MCF 10A (cell line): ENCODE results near the gene TIGD2. TPM values are rescaled to one million over a fixed set of nuclear protein-coding genes. Genes with fewer than 3 reads are reported as not detected.

Experiments used
- BruUV-seq: library from RNA; stranded (reverse); fragments of 400-500 nt; replicated peaks from 2 replicates; lab custom pipeline; 2021; lab: Mats Ljungman, UMichigan
- CTCF ChIA-PET: fragments of 300-600 bp; sonication (Branson Sonifier 250); formaldehyde crosslinking; extraction: SDS; loops from one replicate; lab custom pipeline; 2021; ENCODE audit warnings: antibody characterized with exemption, inconsistent platforms; lab: Yijun Ruan, JAX
- POLR2A ChIA-PET: fragments of 300-600, 350-650 bp; sonication (Branson Sonifier 250); formaldehyde crosslinking; extraction: SDS; loops from one replicate; lab custom pipeline; 2020; ENCODE audit warnings: antibody characterized with exemption, inconsistent platforms; lab: Yijun Ruan, JAX
- DNase-seq: peaks from one replicate; pipeline ENCODE4 v3.0.0-alpha.2; 2018; ENCODE audit not compliant: unreplicated experiment
- H3K27ac Mint-ChIP-seq: one replicate; pipeline ENCODE4 v1.8.0; 2022; ENCODE audit warnings: mild to moderate bottlenecking, low read depth, mixed read lengths; ENCODE audit not compliant: unreplicated experiment
- H3K27me3 Mint-ChIP-seq: one replicate; pipeline ENCODE4 v1.8.0; 2022; ENCODE audit warnings: mixed read lengths; ENCODE audit not compliant: insufficient read depth, unreplicated experiment
- H3K36me3 Mint-ChIP-seq: one replicate; pipeline ENCODE4 v1.8.0; 2022; ENCODE audit warnings: mild to moderate bottlenecking, moderate library complexity, mixed read lengths; ENCODE audit not compliant: insufficient read depth, unreplicated experiment
- H3K4me1 Mint-ChIP-seq: one replicate; pipeline ENCODE4 v1.8.0; 2022; ENCODE audit warnings: mixed read lengths; ENCODE audit not compliant: insufficient read depth, unreplicated experiment
- H3K4me3 Mint-ChIP-seq: one replicate; pipeline ENCODE4 v1.8.0; 2022; ENCODE audit warnings: mild to moderate bottlenecking, moderate library complexity, mixed read lengths; ENCODE audit not compliant: unreplicated experiment
- H3K9me3 Mint-ChIP-seq: one replicate; pipeline ENCODE4 v1.8.0; 2022; ENCODE audit warnings: mixed read lengths; ENCODE audit not compliant: unreplicated experiment
- intact Hi-C: fragments of 100-400 bp; cut with micrococcal nuclease; formaldehyde crosslinking; loops from 2 replicates; pipeline ENCODE4 v1.14.1; 2022
- total RNA-seq: library from RNA; stranded (reverse); gene quantifications from 2 replicates; pipeline ENCODE4 v1.2.3, GENCODE V29; 2022
- TF ChIP-seq, protein P1 (sequence below): fragments of 200-600 bp; IDR thresholded peaks from one replicate; pipeline ENCODE4 v1.8.0; 2022; ENCODE audit warnings: antibody characterized with exemption, mild to moderate bottlenecking; ENCODE audit not compliant: unreplicated experiment

Gene TIGD2
- total RNA-seq, 1 experiment from 2014 or later: 15.1 TPM

DNA sequence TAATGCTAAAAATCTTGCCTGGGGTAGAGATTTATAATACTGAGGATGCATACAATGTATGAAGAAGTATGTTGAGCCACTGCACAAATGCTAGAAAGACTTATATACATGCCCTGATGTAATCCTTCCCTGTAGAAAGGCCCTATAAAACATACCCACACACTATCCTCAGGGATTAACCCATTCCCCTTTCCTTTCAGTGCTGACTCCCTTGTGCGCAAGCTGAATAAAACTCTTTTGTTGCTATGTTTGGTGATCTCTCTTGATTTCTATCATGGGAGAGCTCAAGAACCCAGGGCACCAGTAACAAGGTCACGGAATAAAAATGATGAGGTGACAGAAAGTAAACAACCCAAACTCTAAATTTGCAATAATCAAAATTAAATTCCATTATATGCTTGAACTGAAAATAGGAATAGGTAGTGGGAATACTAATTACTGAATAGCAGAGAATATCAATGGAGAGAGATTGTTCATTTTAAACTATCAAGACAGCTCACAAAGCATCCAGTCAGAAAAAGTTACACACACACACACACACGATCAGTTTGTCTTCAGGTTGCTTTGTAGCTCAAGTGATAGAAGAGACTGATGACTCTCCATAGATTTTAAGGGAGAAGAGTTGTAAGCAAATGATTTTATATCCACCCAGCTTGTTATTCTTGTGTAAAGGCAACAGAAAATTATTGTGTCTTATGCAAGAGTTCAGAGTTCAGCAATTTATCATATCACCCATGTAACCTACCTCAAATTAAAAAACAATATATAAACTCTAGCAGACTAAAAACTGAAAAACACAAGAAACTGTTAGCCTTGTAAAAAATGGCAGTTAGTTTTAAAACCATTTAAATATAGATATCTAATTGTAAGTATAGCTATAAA, 14.8 kb downstream of the TIGD2 start:
- H3K36me3 Mint-ChIP-seq: peaks cover 8% of the 10 kb centered on the region
- POLR2A ChIA-PET: interaction anchor here (0.6 to 1.7 kb wide), 5 partner anchors 9 to 318 kb away, joined by 3 to 9 read pairs (median 4); no protein-coding TSS in a partner anchor
- no peaks in the 10 kb centered on the region for H3K27me3 Mint-ChIP-seq
- TF ChIP-seq, protein P1, sequence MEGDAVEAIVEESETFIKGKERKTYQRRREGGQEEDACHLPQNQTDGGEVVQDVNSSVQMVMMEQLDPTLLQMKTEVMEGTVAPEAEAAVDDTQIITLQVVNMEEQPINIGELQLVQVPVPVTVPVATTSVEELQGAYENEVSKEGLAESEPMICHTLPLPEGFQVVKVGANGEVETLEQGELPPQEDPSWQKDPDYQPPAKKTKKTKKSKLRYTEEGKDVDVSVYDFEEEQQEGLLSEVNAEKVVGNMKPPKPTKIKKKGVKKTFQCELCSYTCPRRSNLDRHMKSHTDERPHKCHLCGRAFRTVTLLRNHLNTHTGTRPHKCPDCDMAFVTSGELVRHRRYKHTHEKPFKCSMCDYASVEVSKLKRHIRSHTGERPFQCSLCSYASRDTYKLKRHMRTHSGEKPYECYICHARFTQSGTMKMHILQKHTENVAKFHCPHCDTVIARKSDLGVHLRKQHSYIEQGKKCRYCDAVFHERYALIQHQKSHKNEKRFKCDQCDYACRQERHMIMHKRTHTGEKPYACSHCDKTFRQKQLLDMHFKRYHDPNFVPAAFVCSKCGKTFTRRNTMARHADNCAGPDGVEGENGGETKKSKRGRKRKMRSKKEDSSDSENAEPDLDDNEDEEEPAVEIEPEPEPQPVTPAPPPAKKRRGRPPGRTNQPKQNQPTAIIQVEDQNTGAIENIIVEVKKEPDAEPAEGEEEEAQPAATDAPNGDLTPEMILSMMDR: no peak
- CTCF ChIA-PET: interaction anchor here (0.5 to 0.9 kb wide), 3 partner anchors 8 to 474 kb away, joined by 3 to 4 read pairs (median 3); no protein-coding TSS in a partner anchor
- no peak overlapping the region for H3K27ac Mint-ChIP-seq
- no peak for DNase-seq
- H3K4me1 Mint-ChIP-seq: peaks cover 20% of the 10 kb centered on the region
- BruUV-seq: no TSS peak
- intact Hi-C loops: no loop called here
- H3K4me3 Mint-ChIP-seq: no peak overlapping the region
- H3K9me3 Mint-ChIP-seq: no peaks in the 10 kb centered on the region

DNA sequence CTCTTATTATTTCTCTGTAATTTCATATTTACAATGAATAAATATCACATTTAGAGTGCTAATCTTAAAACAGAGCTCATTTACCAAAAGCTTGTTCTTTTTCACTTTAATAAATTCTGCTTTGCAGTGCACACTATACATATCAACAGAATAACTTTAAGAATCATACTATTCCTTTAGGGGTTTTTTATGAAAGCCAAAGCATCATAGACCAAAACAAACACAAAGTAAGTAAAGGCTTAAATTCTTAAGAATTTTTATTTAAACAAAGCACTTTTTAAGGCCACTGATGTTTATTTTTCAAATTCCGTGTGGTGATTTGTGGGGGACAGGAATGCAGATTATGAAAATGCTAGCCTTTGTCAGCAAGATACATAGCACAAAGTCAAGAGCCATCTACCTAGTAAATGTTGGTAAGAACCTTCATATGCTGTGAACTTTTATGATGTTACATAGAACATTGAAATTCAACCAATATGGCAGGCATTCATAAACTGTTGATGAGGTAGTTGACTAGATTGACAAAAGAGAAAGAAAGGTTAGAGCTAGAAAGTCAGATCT, 17.8 kb downstream of the TIGD2 start:
- CTCF ChIA-PET: interaction anchor here (1.7 kb wide), 1 partner anchor 97 kb away, joined by 3 read pairs; no protein-coding TSS in a partner anchor
- TF ChIP-seq, protein P1: no peak
- no TSS peak for BruUV-seq
- Mint-ChIP-seq H3K36me3 (no peaks in the 10 kb centered on the region), H3K27me3 (no peaks in the 10 kb centered on the region), H3K4me1 (peaks cover 5% of the 10 kb centered on the region), H3K27ac (no peak overlapping the region), H3K4me3 (no peak overlapping the region), H3K9me3 (no peaks in the 10 kb centered on the region)
- intact Hi-C loops: no loop called here
- POLR2A ChIA-PET: interaction anchor here (0.6 kb wide), 1 partner anchor 16 kb away, joined by 3 read pairs; no protein-coding TSS in a partner anchor
- DNase-seq: peak; percentile 22

DNA sequence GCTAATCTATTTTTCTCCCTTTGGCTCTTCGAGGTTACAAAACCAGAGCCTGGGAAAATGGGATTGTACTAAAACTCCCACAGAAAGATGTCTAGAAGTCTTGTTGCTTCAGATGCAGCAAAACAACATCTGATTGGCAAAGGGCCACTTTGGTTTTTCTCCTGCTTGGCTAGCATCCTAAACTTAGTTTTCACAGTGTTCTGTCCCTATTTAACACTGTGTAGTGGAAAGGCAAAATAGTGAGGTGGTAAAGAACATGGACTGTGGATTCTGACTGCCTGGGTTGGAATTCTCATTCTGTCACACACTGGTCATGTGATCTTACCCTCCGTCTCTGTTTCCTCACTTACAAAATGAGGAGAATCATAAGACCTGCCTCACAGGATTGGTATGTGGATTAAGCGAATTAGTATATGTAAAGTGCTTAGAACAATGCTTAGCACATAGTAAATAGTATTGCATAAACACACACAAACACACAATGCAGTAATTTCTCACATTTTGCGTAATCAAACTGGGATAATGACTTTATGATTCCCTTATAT, 23.5 kb downstream of the TIGD2 start:
- TF ChIP-seq, protein P1: no peak
- peak overlapping the region; percentile 89 for H3K27ac Mint-ChIP-seq
- POLR2A ChIA-PET: interaction anchor here (0.7 to 2.9 kb wide), 5 partner anchors 9 to 78 kb away, joined by 3 to 12 read pairs (median 8); partner anchors contain the start of gene FAM13A
- peak; percentile 76 for DNase-seq
- no TSS peak for BruUV-seq
- no peaks in the 10 kb centered on the region for H3K27me3 Mint-ChIP-seq
- CTCF ChIA-PET: interaction anchor here (0.6 to 1.2 kb wide), 3 partner anchors 9 to 425 kb away, joined by 3 to 4 read pairs (median 3); no protein-coding TSS in a partner anchor
- intact Hi-C loops: no loop called here
- H3K9me3 Mint-ChIP-seq: no peaks in the 10 kb centered on the region
- no peaks in the 10 kb centered on the region for H3K36me3 Mint-ChIP-seq
- peaks cover 7% of the 10 kb centered on the region for H3K4me1 Mint-ChIP-seq
- no peak overlapping the region for H3K4me3 Mint-ChIP-seq
